ENCODE data around the gene CLIP4.

GRCh38 chr2:29223257-29223656 is 108.0 kb downstream of the CLIP4 start:
- no peak for TF ChIP-seq POLR2AphosphoS5 (IDR thresholded peaks at IDR 0.05; ENCODE audit: low read depth, low read length)
- TF ChIP-seq POLR2A (IDR thresholded peaks at IDR 0.05; ENCODE audit: low read depth, low read length) = no peak
- no peak for TF ChIP-seq TAF1 (IDR thresholded peaks at IDR 0.05; ENCODE audit: borderline replicate concordance, low read depth, low read length)
